HG03025 (cell line): ENCODE measurements around the gene MCFD2.
"Not testable (repeated sequence)": the region's sequence is repeated elsewhere in the genome, so short reads cannot be mapped to it uniquely, and the experiment has no call there.

ENCODE experiments used
- ATAC-seq: cut with Tn5 transposase; IDR thresholded peaks from one replicate; pipeline ENCODE4 v1.9.1; 2021; ENCODE audit warnings: mild to moderate bottlenecking, moderate library complexity; ENCODE audit not compliant: unreplicated experiment, low FRiP score

MCFD2 gene

DNA sequence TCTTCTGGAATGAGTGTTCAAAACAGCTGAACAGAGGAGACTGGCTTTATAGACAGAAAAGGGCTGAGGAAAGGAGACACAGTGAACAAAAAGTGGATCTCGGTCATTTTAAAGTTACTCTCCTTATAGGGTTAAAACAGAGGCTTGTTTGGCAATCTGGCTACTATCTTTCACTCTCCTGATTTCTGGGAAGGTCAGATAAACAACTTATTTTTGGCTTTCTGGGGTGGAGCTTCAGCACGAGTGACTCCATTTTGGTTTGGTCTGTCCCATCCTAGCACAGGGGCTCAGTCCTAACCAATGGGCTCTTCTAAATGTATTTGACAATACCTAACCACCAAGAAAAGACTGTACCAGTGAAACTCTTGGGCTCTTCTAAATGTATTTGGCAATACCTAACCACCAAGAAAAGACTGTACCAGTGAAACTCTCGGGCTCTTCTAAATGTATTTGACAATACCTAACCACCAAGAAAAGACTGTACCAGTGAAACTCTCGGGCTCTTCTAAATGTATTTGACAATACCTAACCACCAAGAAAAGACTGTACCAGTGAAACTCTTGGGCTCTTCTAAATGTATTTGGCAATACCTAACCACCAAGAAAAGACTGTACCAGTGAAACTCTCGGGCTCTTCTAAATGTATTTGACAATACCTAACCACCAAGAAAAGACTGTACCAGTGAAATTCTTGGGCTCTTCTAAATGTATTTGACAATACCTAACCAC, 39.5 kb downstream of the MCFD2 start:
- ATAC-seq: not testable (repeated sequence)

DNA sequence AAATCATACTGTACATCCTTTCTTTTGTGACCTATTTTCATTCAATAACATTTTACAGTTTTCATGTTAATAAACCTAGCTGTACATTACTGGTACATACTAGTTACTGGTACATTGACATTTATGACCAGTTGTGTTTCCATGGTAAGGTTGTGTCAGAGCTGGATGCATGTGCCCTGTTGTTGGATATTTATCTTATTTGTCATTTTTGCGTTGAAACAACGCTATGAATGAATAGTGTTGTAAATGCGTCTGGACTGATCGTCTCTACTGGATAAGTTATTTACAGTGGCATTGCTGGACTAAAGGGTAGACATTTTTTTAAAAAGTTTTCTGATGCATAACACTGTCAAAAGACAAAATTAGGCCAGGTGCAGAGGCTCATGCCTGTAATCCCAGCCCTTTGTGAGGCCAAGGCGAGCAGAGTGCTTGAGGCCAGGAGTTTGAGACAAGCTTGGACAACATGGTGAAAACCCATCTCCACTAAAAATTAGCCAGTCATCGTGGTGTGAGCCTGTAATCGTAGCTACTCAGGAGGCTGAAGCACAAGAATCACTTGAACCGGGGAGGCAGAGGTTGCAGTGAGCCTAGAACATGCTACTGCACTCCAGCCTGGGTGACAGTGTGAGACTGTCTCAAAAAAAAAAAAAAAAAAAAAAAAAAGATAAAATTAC, 40.2 kb downstream of the MCFD2 start:
- no peak for ATAC-seq

DNA sequence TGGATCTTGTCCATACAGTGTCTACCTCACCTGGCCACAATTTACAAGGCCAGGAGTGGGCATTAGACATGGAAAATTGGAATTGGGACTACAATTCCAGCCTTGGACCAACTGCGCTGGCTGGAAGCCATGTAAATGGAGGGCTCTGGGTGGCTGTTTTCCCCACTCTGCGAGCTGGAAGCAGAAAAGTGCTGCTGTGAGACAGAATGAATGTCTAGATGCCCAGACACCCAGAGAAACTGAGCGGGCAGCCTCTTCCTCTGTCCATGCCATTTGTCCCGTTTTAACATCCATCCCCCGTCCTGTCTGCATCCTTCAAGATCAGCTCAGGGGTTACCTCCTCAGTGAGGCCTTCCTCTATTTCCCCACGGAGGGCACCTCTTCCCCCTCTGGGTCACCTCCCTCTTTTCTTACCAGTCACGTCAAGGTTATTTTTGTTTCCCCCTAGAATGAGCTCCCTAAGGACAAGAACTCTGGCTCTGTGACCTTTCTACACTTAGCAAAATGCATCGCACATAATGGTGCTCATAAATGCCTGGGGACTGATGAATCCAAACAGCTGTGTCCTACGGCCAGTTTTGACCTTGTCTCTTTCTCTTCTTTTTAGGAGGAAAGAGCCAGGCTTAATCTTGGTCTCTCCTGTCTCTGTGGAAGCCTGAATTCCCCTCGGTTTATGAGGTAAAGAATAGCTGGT, 41.2 kb downstream of the MCFD2 start:
- no peak for ATAC-seq

DNA sequence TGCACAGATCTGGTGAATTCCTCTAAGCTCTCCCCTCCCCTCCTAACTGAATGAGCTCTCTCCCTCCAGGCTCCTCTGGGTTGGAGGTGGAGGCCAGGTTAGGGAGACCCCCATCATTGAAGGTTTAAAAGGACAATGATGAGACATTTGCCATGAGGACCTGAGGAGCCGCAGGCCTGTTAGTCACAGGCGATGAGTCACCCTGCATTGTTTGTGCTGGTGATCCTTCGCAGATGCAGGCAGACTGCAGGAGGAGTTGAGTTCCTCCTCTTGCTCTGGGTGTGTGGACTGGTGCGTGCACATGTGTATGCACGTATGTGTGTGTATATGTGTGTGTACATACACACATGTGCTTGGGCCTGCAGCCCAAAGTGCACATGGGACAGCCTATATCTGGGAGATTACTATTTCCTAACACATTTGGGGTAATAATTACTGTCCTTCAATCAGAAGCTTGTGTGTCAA, 42.0 kb downstream of the MCFD2 start:
- no peak for ATAC-seq

DNA sequence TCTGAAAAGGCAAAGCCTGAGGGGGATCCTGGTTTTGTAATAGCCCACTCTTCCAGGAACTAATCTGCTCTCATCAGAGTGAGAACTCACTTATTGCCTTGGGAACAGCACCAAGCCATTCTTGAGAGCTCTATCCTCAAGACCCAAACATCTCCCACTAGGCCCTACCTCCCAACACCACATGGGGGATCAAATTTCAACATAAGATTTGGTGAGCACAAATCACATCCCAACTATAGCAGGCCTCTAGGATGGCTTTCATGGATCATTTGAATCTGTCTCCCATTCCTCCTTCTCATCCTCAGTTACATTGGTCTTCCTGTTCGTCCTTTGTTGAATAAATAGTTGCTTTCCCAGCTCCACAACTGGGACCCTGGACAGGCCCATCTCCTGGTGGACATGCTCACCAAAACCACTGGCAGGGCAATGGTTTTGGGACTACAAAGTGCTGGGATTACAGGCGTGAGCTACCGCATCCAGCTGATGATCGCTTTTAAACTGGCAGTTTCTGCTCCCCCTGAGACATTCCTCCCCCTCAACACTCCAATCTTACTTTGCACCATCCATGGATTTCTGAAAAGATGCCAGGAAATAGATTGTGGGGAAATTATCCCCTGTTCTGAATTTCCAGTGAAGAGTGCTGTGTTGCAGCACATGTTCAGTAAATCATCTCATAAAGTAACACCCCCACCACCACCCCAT, 42.6 kb downstream of the MCFD2 start:
- ATAC-seq: no peak

DNA sequence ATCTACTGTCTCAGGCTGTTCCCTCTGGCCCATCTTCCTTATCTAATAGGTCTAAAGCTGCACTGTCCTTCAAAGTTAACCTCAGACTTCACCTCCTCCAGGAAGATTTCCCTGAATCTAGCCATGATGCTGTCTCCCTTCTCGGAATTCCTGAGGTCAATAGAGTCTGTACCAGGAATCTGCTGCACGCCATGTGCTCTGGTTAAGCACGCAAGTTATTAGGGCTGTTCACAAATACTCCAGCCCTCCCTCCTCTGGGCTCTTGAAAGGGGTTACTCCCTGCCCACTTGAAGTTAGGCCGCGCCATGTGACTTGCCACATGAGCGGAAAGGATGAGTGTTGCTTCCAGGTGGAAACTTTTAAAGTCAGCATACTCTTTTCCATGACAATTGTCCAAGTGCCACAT, 43.6 kb downstream of the MCFD2 start:
- ATAC-seq: no peak

DNA sequence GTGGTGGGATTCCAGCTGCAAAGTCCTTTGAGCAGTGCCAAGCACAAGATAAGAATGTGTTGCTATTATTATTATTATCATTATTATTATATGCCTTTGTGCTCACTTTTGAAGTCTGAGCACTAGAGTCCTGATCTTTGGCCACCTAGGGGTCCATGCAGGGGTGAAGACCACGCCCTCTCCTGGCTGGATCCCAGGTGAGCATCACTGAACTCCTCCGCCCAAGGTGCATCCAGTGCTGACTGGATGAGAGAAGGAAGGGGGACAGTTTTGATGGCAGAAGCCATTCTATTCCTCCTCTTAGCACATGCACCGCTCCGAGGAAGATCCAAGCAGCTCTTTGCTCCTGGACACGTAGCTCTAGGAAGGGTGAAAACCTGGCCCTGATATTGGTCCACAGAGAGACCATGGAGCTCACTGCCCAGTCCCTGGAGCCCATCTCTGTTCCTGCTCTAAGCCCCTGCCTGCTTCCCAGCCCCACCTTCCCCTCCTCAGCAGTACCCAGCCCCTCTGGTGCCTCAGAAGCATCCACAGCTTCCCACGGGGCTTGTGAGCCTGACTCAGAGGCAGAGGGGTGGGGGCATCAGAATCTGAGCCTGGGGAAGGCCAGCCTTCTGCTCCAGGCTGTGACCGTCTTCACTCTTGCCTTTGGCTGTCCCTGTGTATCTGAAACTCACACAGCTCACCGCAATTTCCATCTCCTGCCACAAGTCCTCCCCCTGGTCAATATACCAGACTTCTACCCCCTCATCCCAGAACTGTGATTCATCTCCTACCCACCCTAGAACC, 45.4 kb downstream of the MCFD2 start:
- no peak for ATAC-seq

DNA sequence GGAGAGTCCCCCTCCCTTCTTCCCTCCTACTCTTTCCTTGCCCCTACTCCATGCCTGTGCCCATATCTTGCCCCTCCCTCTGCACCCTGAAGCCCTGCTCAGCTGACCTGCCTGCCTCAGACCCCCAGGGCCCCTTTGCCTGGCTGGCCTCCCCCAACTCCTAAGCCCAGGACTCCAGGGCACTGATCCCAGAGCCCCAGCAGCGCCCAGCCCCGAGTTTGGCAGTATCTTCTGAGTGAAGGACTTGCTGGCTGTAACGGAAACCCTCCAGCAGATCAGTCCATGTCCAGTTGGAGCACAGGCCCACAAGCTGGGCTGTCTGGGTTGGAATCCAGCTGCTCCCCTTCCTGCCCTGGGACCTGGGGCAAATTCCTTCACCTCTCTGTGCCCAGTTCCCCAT, 46.0 kb downstream of the MCFD2 start:
- ATAC-seq: no peak

DNA sequence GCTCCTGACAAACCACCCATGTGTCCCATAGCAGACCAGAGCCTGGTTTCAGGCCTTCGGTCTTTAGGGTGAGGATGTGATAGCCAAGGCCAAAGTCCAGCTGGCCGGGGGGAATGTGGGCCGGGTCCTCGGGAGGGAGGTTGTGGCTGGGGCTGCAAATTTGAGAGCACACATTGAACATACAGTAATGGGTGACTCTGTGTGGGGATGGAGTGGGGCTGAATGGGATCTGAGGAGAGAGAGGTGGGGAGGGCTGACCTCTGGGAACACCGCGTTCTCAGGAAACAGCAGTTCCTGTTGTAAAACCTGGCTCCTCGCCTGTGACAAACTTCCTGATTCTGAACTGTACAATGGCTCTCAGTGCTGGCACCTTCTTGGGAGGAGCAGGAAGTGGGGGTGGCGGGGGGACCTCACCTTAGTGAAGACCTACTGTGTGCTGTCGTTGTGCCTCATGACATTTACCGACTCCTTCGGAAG, 48.8 kb downstream of the MCFD2 start:
- no peak for ATAC-seq

DNA sequence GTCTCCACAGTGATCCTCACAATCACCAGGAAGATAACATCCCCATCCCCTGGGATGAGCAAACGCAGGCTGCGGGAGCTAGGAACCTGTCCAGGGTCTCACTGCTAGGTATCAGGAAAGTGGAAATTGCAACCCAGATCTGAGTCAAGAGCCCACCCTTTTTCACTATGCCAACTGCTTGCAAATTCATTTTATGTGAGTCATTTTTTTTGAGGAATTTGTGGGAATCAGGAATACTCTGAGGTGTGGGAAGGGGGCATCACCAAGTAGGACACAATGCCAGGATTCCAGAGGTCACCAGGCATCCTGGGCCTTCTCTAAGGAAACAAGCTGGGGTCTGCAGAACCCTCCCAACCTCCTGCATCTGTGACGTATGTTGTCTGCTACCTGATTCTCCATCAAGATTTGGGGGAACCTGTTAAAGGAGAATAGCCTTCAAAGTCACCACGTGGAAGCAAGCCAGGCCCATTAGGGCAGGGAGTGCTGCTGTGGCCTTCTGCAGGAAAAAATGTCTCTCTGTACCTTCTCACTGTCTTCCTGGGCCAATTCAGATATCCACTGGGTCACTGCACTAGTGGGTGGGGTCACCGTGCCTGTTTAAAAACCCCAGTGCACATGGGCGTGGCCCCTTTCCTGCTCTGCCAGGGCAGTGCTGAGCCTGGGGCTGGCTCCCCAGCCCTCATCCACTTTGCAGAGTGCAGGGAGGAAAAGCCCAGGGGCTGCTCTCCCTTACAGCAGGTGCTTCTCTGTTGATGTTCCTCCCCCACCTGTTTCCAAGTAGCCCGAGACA, 50.2 kb downstream of the MCFD2 start:
- ATAC-seq: no peak

DNA sequence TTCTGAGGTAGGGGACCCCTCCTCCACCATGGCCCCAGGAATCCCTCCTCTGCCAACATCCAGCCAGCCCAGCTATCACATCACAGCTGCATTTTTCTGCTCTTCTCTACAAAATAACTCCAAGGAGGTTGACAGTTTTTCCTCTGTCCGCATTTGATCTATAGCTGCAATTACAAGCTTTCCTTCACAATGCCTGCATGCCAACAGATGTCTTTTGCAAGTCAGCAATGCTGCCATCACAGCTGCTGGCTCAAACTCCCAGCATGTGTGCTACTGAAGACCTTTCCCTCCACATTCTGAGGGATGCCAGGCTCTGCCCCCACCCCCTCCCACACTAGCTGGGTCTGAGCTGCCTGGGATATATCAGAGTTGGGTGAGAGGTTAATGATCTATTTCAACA, 51.7 kb downstream of the MCFD2 start:
- no peak for ATAC-seq

DNA sequence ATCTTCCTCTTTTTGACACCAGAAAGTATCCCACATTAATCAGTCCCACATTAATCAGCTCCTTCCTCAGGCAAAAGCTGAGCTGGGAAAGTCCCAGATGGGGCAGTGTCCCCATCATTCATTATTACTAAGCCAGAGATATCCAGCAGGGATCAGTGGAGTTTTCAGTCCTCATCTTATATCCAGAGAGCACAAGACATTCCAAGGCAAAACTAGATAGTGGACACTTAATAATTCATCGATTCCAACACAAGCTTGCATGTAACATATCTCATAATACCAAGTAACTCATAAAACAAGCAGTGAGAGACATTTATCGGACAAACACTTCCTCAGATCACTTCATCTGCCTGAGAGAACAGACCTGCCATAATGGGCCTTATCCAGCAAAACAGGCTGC, 53.1 kb downstream of the MCFD2 start:
- ATAC-seq: no peak

DNA sequence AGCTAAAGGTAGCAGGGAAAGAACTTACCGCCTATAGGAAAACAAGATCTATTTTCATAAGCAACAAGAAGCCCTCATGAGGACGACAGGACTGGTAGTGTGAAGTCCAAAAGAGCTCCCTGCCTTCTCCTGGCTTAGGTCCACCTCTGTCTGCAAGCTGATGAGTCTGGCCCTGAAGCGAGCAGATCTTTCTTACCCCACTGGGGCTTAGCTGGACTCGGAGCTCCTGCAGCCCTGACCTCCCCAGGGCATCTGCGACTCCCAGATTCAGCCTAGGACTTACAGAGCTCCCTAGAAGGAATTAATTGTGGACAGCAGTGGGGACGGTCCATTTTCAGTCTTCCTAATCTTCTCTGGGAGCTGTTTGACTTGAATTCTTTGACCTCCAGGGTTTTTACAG, 53.7 kb downstream of the MCFD2 start:
- no peak for ATAC-seq

DNA sequence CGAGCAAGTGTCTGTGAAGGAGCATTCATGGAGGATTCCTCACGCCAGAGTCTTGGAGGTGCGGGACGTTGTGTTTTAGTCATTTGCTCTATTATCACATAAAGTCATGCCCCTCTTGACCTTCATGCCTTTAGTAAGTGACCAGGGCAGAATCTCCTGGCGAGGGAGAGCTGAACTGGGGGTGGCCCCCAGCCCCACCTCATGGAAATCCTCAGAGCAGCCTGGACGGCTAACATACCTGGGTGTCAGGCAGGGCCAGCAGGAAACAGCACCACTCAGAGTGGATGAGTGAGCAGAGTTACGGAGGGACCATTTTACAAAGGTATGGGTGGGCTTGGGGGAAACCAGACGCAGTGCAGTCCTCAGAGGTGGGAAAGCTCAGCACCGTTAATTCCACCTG, 56.1 kb downstream of the MCFD2 start:
- no peak for ATAC-seq

DNA sequence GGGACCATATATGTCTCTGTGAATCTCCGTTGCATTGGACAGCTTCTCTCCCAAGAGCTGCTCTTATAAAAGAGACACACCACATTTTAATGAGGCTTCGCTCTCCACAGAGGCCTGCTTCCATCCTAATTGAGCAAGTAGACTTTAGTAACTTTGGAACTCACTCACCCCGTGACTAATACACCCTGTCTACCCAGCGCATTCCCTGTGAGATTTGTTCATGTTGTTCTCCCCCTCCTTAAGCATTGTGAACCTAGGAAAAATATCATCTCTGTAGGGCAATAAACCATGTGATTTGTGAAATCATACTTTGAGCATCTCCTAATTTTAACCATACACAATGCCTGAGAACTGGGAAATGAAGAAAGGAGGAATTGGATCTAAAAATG, 56.9 kb downstream of the MCFD2 start:
- no peak for ATAC-seq

DNA sequence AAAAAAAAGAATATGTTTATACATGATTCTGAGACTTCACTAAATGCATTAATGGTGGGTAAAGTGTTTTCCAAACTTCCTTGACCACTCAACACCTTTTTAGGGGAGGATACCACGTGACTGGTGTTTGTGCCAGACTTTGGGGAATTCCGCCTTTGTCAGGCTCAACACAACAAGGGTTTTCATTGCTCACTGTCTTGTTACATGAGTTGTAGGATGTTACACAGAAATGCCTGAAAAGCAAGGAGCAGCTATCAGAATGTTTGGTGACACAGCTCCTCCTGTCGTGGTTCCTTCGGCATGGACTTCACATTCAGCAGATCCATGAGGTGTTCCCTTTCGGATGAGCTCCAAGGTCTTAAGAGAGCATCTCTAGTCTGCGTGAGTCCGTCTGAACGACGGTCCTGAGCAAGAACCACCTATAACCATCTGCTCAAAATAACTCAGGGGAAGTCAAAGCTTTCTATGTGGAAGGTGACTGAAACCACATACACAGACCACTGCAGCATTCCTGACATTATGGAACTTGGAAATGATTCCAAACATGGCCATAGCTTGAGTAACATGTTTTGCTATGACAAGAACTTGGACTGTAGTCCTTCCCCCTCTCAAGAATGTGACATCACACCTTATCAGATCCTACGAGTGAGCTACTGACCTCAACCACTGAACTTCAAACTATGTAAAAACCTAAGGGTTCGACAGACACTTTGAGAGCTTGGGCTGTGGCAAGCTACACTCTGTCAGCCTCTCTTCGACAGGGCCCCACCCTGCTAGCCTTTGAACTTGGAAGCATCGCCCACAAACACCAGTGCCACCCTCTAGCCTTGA, 57.5 kb downstream of the MCFD2 start:
- no peak for ATAC-seq

DNA sequence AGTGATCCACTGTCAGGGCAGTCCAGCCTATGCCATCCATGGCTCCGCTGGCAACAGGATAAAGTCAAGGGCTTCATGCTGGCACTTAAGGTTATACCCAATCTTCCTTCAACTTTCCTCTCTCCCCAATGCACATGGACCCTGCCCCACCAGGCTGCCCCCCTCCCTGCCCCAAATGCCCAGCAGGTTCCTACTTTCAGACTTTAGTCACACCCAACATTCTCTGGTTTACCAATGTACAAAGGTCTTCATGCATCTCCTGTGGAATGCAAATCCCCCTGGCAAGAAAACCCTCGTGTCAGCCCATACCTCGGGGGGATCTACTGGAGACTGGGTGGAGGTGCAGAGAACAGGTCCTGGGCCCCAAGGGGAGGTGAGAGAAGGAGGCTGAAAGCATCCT, 59.3 kb downstream of the MCFD2 start:
- ATAC-seq: no peak

DNA sequence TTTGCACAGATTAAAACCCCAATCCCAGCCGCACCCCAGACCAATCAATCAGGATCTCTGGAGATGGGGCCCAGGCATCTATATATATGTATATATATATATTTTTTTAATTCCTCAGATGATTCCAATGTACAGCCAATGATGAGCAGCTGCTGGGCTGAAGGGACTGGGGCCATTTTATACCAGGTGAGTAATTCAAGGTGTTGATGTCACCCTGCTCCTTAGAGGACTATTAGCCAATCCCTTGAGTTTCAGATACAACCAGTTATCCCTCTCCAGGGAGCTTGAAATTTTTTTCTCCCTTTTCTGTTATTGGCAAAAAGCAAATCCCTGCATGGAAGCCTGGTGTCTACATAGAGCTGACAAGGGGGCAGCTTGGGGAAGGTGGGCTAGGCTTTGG, 59.8 kb downstream of the MCFD2 start:
- ATAC-seq: no peak

DNA sequence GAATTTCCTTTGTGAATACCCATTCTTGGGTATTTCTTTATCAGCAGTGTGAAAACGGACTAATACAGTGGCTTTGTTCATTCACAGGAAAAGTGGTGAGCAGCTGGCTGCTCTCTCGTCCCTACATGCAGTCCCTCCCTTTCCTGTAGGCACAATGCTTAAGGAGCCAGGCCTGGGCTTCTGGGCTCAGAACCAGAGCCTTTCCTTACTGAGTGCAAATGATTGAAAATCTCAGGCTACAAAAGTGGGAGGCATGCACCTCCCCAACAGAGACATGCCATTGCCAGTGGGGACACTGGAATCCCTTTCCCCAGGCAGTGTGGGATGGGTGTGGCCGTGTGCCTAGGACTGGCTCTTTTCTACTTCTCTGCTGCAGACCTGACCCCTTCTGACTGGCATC, 61.3 kb downstream of the MCFD2 start:
- ATAC-seq: no peak
